GM21529 (cell line): ENCODE results near the gene ZMIZ1.

Source experiments
- ATAC-seq: cut with Tn5 transposase; IDR thresholded peaks from one replicate; pipeline ENCODE4 v1.9.1; 2021; ENCODE audit not compliant: unreplicated experiment

ZMIZ1 gene

DNA sequence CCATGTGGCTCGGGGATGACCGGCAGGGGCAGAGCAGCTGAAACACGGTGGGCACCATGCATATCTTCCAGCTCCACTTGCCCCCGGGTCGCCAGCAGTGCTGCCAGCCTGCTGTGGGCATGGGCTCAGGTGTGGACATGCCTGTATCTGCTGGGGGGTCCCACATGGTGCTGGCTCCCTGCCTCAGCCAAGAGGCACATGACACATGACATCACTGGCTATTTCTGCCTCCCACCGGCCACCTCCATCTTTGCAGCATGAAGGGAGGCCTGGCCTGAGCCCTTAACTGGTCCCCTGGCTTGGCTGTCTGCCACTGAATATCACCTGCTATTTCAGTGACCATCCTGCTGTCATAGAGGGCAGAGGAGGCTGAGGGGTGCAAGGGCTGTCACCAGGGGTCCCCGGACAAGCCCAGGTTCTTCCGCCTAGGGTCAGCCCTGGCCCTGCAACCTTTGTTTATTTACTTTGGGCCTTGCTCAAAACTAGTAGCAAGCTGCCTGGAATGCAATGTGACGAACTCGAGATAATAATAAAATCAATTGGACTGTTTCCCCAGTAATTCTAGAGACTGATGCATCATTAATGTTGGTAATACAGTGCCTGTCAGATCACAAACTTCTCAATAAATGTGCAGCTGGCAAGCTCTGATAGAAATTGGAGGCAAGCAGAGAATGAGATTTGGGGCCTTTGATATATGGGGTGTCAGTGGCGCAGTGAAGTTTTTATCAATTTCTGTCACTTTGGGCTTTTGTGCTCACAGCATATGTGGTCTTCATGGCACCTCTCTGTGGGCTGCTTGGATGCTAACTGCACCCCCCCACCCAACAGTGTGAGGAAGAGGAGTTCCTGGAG lies 28.5 kb downstream of the ZMIZ1 start:
- ATAC-seq, result no peak

DNA sequence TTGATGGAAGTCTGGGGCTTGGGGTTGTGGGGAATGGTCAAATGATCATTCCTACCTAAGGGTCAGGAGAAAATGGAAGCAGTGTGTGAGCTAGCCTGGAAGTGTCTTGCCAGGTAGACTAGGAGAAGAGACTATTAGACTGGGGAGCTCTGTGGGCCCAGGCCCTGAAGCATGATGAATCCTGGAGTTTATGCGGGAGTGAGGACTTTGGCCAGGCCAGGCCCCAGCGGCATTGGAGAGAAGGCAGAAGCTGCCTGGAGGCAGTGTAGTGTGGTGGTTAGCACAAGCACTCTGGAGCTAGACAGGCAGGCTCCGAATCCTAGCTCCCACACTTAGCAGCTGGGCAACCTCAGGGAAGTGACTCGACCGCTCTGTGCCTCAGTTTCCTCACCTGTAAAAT lies 29.3 kb downstream of the ZMIZ1 start:
- ATAC-seq, result no peak

DNA sequence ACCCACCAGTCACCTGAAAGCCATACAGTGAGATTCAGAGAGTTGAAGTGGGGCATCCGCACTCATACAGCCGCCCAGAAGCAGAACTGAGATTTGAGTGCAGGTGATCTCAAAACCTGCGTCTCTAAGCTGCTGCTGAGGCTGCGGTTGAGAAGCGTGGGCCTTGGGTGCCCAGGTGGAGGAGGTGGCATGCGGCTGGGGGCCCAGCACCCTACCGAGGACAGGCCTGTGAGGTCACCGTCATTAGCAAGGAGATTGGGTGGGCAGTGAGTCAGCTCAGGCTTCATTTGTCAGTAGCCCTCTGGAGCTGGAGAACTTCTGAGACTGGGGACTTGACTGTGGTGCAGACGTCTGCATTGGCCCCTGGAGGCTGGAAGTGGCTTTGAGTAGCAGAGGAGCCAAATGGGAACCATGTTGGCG lies 29.8 kb downstream of the ZMIZ1 start:
- ATAC-seq, result peak; percentile 88

DNA sequence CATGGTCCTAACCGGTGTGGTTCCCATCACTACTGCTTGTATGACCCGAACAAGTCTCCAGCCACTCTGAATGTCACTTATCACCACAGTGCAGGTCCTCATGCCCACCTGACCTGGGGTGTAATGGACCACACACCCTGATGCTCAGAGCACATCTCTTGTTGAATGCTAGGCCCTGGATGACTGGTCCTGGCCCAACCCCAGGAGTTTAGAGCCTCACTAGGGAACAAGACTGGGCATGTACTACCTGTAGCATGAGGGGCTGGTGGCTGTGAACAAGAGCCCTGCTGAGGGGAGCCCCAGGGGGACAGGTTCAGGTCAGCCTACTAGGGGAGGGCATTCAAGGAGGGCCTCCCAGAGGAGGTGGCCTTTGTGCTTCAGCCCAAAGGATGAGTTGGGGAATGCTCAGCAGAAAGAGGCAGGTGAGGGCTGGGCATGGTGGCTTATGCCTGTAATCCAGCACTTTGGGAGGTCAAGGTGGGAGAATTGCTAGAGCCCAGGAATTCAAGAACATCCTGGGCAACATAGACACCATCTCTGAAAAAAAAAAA lies 31.2 kb downstream of the ZMIZ1 start:
- no peak for ATAC-seq

DNA sequence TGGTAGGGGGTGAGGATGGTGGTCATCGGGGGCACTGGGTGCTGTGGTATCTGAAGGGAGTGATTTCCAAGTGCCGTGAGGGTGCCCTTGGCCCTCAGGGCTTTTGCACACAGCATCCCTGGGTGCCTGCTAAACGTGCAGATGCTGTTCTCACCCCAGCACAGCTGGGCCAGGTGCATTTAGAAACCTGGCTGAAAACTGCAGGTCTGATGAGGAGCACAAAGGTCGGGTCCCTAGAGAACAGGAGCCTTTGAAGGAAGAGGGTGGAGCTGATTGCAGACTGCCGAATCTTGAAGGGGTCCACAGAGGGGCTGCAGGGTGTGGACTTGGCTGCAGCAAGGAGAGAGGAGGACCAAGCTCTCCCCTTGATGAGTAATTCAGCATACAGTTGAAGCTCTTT lies 32.0 kb downstream of the ZMIZ1 start:
- ATAC-seq, result no peak

DNA sequence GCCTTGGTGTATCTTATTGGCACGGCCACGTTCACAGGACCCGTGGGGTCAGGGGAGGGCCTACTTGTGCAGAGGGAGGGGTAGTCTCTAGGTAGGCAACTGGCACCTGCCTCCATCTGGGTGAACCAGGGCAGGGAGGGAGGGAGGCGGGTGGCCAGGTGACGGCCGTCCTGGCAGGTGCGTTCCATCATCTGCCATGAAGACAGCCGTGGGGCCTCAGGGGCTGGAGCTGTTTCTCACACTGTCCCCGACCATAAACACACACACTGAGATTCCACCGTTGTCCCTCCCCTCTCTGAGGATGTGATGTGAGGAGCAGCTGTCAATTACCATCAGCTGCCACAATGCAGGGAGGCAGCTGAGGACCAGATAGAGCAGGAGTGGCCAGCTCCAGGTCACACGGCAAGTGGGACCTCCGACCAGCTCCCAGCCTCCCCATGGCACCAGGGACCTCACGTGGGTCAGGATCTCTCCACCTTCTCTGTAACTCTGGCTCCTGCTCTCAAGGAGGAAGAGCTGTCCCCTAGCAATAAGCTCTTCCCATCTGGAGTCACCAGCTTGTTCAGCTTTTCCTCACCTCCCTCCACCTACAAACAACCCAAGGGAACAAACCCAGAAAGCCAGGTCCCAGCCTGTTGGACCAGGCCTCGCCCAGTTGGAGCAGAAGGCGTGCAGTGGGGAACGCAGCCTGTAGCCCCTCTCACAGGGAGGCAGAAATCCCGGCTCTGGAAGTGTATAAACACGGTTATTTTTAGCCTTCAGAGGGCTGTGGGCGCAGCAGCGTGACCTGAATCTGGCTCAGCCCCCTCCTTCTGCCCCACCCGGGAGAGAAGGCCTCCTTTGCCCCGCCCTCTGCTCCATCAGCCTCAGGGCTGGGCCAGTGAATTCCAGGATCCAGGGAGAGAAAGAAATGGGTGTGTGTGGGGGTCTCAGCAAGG lies 33.1 kb downstream of the ZMIZ1 start:
- ATAC-seq, result no peak

DNA sequence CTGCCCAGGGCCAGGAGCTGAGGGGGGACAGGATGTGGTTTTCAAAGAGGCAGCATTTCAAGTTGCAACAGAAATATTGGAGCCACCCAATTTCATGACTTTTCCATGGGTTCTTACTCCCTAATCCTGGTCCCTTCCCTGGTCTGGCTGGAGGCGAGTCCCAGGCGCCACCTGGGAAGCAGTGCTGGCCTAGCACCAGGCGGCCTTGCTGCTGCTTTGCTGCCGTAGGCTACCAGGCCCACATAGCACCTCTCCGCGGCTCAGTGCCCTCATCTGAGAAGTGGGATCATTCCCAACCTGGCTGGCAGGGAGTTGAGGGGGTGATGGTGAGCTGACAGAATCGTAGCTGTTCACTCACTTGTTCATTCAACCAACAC lies 33.7 kb downstream of the ZMIZ1 start:
- no peak for ATAC-seq

DNA sequence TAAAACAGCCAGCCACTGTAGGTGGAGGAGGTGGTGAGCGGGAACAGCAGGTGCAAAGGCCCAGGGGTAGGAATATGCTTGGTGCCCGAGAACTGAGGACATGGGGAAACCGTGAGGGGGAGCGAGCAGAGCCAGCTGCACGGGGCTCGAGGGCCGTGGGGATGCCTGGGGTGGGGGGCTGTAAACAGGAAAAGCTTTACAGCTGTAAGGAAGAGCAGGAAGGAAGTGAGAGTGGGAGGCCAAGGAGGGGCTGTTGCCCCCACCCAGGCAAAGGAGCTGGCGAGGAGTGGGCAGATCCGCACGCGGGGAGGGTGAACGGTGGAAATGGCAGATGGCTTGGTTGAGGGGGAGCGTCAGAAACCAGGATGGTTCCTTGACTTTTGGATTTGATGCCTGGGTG lies 34.4 kb downstream of the ZMIZ1 start:
- no peak for ATAC-seq

DNA sequence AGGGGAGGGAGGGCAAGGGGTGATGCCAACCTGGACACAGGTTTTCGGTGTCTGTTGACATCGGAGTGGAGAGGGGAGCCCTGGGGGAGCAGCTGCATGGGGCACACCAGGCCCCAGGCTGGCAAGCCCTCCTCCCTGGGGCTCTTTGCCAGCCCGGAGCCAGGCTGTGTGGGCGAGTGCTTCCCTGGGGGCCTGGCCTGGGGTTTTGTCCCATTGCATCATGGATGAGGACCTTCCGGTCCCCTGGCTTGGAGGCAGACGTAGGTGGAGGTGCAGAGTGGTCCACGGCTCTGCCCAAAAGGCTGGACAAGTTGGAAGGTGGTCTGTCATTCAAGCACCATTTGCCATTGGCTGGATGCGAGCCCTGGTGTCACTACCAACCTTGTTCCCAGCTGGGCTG lies 34.8 kb downstream of the ZMIZ1 start:
- ATAC-seq, result no peak

DNA sequence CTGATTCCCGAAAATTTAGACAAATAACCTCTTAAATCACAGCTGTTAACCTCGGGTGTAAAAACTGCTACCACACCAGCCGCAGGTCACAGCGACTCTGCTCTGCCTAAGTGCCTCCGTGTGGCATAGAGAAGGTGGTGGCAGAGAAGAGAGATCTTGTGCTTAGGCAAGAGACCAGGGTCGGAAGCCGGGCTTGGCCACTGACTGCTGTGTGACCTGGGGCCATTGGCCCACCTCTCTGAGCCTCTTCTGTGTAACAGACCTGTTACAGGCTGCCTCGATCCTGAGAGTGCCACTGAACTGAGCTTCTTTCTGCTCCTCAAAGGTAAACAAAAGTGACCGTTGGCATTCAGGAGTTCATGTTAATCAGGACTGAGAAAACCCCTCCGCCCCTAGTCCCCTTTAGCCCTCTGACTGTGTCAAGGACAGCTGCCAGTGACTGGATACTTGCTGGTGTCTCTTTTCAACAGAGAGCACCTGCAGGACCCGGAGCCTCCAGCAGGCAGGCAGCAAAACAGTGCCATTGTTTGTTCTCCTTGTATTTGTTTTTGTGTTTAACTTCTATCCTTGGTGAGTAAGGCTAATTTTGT lies 36.5 kb downstream of the ZMIZ1 start:
- ATAC-seq, result no peak

DNA sequence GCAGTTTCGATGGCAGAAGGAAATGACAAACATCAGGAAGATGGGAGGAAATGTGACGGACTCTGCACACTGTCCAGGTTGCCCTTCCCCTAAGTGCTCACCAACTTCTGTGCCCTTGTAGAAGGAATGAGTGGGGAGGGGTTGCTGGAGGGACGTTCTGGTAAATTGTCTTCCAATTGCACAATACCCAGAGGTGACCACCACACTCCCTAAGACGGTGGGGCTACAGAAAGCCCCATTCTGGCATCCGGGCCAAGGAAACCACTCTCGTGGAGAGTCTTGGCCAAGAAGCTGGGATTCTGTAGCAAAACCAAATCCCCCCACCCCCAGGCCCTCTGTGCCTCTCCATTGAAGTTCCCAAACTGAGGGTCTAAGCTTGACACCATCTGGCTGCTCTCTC lies 37.1 kb downstream of the ZMIZ1 start:
- ATAC-seq, result no peak

DNA sequence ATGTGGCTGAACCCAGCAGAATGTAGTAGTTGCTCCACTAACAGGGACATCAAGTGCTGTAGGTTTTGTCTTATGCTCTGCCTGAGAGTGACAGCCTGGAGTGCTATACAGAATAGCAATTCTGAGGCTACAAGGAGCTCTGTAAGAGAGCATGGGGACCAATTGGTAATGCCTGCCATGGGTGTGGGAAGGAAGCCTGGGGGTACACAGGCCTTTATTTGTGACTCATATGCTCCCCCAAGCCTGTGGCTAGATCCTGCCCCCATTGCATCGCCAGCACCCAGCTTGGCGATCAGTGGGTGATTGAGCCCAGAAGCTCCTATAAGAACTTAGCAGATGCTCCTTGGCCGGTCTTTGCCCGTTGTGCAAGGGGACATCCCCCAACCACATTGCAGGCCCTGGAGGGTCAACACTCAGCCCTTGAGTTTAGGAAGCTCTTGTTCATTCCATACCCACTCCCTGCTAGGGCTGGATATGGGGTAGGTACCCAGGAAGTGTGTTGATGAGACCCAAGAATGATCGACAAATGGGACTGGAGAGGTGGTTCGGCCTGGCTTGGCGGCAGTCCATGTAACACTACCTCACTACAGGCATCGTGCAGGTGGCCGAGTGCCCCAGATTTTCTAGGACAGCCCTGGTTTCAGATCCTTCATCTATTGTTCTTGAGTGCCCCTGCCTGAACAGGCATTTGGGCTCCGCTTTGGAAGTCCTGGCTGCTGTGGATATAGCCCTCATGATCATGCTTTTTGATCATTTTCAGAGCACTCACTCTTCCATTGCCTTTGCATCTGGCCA lies 37.7 kb downstream of the ZMIZ1 start:
- no peak for ATAC-seq

DNA sequence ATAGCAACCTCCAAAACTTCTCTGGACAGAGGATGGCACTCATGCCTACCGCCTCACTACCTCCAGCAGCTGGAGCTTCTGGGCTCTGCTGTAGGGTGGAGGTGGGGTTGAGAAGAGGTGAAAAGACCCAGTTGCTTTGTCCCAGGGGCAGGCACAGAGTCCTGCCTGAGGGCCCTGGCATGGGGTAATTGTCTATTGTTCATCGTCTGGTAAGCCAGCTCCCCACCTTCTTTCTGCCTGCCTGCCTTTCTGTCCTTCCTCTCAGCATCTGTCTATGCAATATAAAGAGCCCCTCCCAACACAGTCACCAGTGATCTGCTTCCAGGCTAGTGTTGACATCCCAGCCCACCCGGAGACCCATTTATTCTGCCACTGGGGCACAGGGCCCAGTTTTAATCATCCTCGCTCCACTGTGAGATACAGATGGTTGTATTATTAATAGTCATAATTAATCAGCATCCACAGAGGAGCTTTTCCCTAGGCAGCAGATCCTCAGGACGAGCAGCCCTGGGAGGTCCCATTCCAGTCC lies 39.0 kb downstream of the ZMIZ1 start:
- ATAC-seq, result no peak

DNA sequence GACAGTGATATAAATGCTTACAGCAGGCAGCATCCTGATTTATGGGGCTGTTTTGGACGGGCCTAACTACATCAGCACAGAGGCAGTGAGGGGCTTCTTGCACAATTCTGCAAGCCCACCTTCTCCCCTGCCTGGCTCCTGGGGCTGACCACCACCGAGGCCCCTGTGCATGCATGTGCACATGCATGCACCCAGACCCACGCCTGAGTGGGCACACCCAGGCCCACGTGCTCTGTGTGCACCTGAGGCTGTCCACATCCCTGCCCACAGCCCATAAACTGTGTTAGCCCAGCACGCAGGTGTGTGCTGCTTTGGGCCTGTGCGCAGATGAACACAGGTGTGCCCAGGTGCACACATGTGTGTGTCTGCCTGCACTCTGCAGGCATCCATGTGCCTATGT lies 40.0 kb downstream of the ZMIZ1 start:
- ATAC-seq, result no peak

DNA sequence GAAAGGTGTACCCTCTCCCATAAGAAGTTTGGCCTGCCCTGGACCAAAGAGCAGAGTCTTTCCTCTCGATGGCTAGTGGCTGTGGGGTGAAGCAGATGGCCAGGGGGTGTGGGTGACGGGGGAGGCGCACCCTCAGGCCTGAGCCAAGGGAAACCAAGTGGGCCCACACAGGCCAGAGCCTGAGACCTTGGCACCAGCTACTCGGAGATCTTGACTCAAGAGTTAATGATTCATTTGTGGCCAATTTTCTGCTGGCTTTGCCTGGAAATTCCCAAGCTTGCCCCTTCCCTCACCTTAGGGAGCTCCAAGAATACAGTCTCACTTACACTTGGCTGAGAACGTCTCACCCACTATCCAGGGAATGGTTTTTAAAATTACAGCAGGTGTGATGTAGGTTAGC lies 42.7 kb downstream of the ZMIZ1 start:
- ATAC-seq, result no peak

DNA sequence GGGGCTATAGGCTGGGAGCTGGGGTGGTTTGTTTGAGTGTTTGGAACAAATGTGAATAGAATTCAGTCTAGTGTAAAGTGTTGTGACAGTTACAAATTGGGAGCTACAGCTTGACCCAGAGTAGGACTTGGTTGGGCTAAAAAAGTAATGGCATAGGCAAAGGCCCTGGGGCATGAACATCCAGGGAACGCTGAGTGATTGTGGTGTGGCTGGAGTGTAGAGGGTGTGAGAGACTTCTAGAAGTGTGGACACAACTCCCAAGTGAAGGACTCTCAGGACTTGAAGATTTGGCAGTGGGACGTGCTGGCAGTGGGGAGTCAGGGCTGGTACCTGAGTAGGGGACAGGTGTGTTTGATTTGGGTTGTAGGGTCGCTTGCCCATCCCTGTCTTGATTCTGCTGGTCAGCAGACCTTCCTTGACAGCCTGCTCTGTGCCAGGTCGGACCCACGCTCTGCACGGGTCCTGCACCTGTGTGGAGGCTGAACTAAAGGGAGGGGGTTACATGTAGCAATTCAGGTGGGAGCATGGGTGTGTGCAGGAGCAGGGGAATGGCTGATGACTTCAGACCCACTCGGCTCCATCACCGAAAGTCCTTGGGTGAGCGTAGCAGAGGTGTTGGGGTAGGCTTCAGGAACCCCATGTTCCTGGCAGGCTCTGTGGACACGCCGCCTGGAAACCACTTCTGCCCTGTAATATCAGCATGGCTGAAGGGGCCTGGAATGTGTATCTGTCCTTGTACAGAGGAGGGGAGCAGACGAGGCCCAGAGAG lies 43.3 kb downstream of the ZMIZ1 start:
- no peak for ATAC-seq

DNA sequence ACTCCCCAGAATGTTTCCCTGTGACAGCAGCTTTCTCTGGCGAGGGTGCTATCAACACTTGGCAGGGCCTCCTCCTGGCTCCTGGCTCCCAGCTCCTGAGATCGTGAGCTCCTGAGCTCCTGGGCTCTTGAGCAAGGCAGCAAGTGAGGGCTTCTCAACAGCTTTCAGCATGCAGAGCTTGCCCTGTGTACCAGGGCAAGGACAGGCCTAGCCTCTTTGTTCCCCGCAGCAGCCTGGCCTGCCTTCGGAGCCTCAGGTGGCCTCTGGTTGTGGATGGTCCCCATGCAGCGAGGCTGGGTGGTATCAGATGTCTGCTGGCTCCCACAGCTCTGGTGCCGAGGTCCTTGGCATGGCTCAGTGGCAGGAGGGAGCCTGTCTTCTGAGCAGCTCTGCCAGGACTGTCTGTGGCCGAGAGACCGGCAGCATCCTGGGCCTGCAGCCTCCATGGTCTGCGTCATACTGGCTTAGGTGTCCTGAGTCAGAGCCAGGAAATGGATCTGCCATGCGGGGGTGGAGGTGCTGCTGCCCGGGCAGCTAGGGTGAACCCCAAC lies 44.2 kb downstream of the ZMIZ1 start:
- no peak for ATAC-seq

DNA sequence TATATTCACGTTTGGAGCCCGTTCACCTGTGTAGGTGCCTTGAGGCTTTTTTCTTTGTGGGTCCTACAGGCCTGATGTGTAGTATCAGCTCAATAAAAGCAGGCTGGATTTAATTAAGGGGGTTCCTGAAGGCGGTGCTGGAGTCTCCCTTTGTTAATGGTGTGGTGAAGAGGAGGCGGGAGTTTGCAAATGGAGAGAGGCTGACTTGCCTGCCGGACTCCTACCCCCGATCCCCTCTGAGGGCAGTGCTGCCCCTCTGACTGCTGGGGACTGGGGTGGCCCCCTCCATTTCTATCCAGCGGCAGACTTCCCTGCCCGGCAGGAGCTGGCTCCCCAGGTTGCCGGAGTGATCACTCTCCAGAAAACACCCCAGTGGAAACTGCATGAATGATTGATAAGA lies 45.1 kb downstream of the ZMIZ1 start:
- ATAC-seq, result no peak

DNA sequence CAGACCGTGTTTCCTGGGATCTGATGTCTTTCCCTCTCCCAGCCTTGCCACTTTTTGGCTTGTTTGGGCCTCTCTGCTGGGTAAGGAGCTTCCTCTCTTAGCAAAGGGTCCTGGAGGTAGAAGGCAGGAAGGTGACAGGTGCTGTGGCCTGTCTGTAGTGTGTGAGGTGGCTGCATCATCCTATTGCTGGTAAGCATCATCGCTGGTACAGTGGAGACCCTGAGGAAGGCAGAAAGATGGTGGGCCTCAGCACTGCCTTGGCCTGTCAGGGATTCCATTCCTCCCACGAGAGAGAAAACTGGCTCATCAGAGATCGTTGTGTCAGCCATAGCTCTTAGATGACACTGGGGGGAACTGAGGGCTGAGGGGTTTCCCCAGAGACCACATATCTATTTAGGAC lies 46.5 kb downstream of the ZMIZ1 start:
- no peak for ATAC-seq
